Ascending aorta (tissue), 2 donors: Measurements from ENCODE around the gene EXOC7. TPM values are rescaled to one million over a fixed set of nuclear protein-coding genes. Genes with fewer than 3 reads are reported as not detected.
"Not testable (repeated sequence)": the region's sequence is repeated elsewhere in the genome, so short reads cannot be mapped to it uniquely, and the experiment has no call there.

Experiments used
- DNase-seq, 2 donors: peaks; one replicate each; pipeline ENCODE4 v3.0.0-alpha.2; 2019; ENCODE audit warnings: low spot score in 2 of 2
- H3K27ac ChIP-seq, 2 donors: fragments of 200-600 bp; sonication (generic); one replicate each; pipeline ENCODE4 v1.5.1; 2016 to 2017; ENCODE audit warnings: mild to moderate bottlenecking in 1 of 2
- H3K27me3 ChIP-seq: fragments of 200-600 bp; sonication (generic); one replicate; pipeline ENCODE4 v1.5.1; 2017
- H3K36me3 ChIP-seq, 2 donors: fragments of 200-600 bp; sonication (generic); one replicate each; pipeline ENCODE4 v1.5.1; 2016
- H3K4me1 ChIP-seq, 2 donors: fragments of 200-600 bp; sonication (generic); one replicate each; pipeline ENCODE4 v1.5.1; 2016 to 2017; ENCODE audit warnings: mild to moderate bottlenecking in 1 of 2
- H3K4me3 ChIP-seq, 2 donors: fragments of 200-600 bp; sonication (generic); one replicate each; pipeline ENCODE4 v1.5.1; 2016 to 2017; ENCODE audit warnings: mild to moderate bottlenecking in 1 of 2
- H3K9me3 ChIP-seq, 2 donors: fragments of 200-600 bp; sonication (generic); one replicate each; pipeline ENCODE4 v1.5.1; 2016
- intact Hi-C: fragments of 100-400 bp; cut with DNase I; formaldehyde crosslinking; loops from one replicate; pipeline ENCODE4 v1.15.1; 2023
- total RNA-seq: library from RNA; depleted of rRNA; stranded (reverse); fragments of >200 nt; gene quantifications from one replicate; pipeline ENCODE4 v1.1.0, GENCODE V29; 2016
- TF ChIP-seq, protein P1 (sequence below), 3 experiments: fragments of 200-600 bp in 2 of 3; fragments of 450-650 bp in 1 of 3; sonication (generic) in 2 of 3; IDR thresholded peaks; one replicate each; pipeline ENCODE4 v1.5.1; 2016 to 2019; ENCODE audit warnings: antibody characterized with exemption in 3 of 3, mild to moderate bottlenecking in 1 of 3, moderate library complexity in 1 of 3

EXOC7 gene
- total RNA-seq, 1 donor from 2014 or later = 123 TPM

DNA sequence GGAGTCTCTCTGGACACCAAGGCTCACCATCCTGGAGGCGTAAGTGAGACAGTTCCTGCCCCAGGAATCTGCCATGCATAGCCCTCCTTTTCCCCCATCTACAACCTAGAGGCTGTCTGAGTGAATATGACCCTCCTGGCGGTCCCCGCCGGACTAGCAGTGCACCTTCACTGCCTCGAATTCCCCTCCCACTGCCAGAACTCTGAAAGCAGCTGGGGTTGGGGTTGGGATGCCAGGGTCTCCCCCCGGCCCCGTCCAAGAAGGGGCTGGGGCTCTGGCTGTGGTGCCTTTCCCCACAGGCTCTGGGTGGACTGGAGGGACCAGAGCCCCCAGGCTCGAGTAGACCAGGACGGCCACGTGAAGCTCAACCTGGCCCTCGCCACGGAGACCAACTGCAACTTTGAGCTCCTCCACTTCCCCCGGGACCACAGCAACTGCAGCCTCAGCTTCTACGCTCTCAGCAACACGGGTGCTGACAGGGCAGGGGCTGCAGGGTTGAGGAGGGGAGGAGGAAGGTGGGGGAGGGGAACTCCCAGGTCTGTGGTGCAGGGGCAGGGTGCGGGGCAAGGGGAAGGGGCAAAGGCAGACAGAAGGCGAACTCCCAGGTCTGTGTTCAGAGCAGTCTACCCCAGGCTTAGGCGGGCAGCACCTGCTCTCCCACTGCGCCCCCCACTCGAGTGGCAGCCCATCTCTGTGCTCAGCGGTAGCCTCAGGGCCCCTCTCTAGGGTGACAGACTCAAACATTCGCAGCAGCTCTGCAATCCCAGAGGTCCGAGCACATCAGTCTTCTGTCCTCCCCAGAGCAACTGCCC lies 23.4 kb downstream of the EXOC7 start:
- H3K27me3 ChIP-seq = peaks cover 18% of the 10 kb centered on the region
- DNase-seq = no peak

GRCh38 chr17:76079535-76079955 lies 24.0 kb downstream of the EXOC7 start:
- TF ChIP-seq, protein P1, sequence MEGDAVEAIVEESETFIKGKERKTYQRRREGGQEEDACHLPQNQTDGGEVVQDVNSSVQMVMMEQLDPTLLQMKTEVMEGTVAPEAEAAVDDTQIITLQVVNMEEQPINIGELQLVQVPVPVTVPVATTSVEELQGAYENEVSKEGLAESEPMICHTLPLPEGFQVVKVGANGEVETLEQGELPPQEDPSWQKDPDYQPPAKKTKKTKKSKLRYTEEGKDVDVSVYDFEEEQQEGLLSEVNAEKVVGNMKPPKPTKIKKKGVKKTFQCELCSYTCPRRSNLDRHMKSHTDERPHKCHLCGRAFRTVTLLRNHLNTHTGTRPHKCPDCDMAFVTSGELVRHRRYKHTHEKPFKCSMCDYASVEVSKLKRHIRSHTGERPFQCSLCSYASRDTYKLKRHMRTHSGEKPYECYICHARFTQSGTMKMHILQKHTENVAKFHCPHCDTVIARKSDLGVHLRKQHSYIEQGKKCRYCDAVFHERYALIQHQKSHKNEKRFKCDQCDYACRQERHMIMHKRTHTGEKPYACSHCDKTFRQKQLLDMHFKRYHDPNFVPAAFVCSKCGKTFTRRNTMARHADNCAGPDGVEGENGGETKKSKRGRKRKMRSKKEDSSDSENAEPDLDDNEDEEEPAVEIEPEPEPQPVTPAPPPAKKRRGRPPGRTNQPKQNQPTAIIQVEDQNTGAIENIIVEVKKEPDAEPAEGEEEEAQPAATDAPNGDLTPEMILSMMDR (IDR thresholded peaks at IDR 0.05) = no peak

More for the DNA sequence above, 23.4 kb downstream of the EXOC7 start:
- H3K9me3 ChIP-seq = no peaks in the 10 kb centered on the region
- H3K27ac ChIP-seq = no peak overlapping the region
- H3K4me1 ChIP-seq = peaks cover 0 to 14% of the 10 kb centered on the region in 2 donors
- no peak overlapping the region for H3K4me3 ChIP-seq
- H3K36me3 ChIP-seq = peaks cover 19 to 24% of the 10 kb centered on the region in 2 donors
- intact Hi-C loops = no loop called here
- TF ChIP-seq, protein P1 (IDR thresholded peaks at IDR 0.05) = no peak

GRCh38 chr17:76078860-76079534 lies 24.6 kb downstream of the EXOC7 start, which contains the start of gene ZACN:
Gene ZACN (plus strand): TSS chr17:76079182. CDS start chr17:76079265, 83 bp downstream.
- peaks cover 25% of the 10 kb centered on the region for H3K27me3 ChIP-seq

More at GRCh38 chr17:76079535-76079955, 24.0 kb downstream of the EXOC7 start:
- intact Hi-C loops = no loop called here
- no peak overlapping the region for H3K27ac ChIP-seq
- no peak for DNase-seq
- H3K9me3 ChIP-seq = no peaks in the 10 kb centered on the region
- H3K4me1 ChIP-seq = peaks cover 2 to 18% of the 10 kb centered on the region in 2 donors
- no peak overlapping the region for H3K4me3 ChIP-seq
- H3K27me3 ChIP-seq = peaks cover 20% of the 10 kb centered on the region
- peaks cover 14 to 18% of the 10 kb centered on the region in 2 donors for H3K36me3 ChIP-seq

GRCh38 chr17:76078370-76078769 lies 25.2 kb downstream of the EXOC7 start:
- peaks cover 31% of the 10 kb centered on the region for H3K27me3 ChIP-seq

More at GRCh38 chr17:76078860-76079534, 24.6 kb downstream of the EXOC7 start, which contains the start of gene ZACN:
- Histone ChIP-seq H3K4me3 (no peak within 1 kb of the TSS), H3K27ac (no peak within 1 kb of the TSS), H3K4me1 (peaks cover 4 to 18% of the 10 kb centered on the region in 2 donors), H3K36me3 (peaks cover 11 to 13% of the 10 kb centered on the region in 2 donors), H3K9me3 (no peaks in the 10 kb centered on the region)
- intact Hi-C loops = no loop called here
- TF ChIP-seq, protein P1 (IDR thresholded peaks at IDR 0.05) = no peak
- no peak for DNase-seq

GRCh38 chr17:76077584-76078110 lies 25.9 kb downstream of the EXOC7 start:
- DNase-seq = no peak
- H3K27me3 ChIP-seq = peaks cover 31% of the 10 kb centered on the region
- intact Hi-C loops = no loop called here
- no peak overlapping the region for H3K27ac ChIP-seq
- H3K4me1 ChIP-seq = peaks cover 7 to 23% of the 10 kb centered on the region in 2 donors
- TF ChIP-seq, protein P1 (IDR thresholded peaks at IDR 0.05) = no peak
- no peaks in the 10 kb centered on the region for H3K36me3 ChIP-seq
- H3K9me3 ChIP-seq = no peaks in the 10 kb centered on the region
- H3K4me3 ChIP-seq = no peak overlapping the region

More at GRCh38 chr17:76078370-76078769, 25.2 kb downstream of the EXOC7 start:
- DNase-seq, H3K9me3 ChIP-seq, H3K27ac ChIP-seq, H3K4me3 ChIP-seq, H3K36me3 ChIP-seq, intact Hi-C loops: not testable (repeated sequence)
- peaks cover 4 to 18% of the 10 kb centered on the region in 2 donors for H3K4me1 ChIP-seq
